ENCODE results near the gene EFCAB11. TPM values are rescaled to one million over a fixed set of nuclear protein-coding genes. Genes with fewer than 3 reads are reported as not detected.
A peak's percentile ranks its signal among the peaks of the same experiment; 100 is the strongest.

EFCAB11 gene
- polyA plus RNA-seq, 1 experiment, result 2.2 TPM

DNA sequence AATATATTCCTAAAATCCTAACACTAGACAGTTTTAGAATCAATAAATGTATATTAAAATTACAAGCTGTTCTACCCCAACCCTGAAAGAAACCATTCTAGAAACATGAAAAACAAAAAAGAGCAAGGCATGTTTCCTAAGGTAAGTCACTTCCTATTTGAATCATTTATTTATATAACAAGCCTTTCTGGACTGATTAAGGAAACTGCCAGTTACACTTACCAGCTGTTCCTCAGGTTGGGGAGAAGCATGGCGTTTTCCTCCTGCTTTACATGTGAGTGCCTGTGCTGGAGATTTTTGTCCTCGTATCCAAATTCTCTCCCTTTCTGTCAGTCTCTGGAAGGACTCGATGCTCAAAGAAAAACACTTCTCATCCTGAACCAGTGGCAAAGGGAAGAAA is 183.3 kb downstream of the EFCAB11 start:
- Histone ChIP-seq H3K4me3 (ENCODE audit: low read depth, low read length) (no peak overlapping the region), H3K36me3 (ENCODE audit: control insufficient read depth, insufficient read depth, low read length) (no peaks in the 10 kb centered on the region), H3K27me3 (ENCODE audit: control insufficient read depth, insufficient read depth, low read length) (no peaks in the 10 kb centered on the region)
- no peak for DNase-seq (ENCODE audit: low read depth)
- POLR2A ChIA-PET, result no interaction called here
- TF ChIP-seq, protein P1, sequence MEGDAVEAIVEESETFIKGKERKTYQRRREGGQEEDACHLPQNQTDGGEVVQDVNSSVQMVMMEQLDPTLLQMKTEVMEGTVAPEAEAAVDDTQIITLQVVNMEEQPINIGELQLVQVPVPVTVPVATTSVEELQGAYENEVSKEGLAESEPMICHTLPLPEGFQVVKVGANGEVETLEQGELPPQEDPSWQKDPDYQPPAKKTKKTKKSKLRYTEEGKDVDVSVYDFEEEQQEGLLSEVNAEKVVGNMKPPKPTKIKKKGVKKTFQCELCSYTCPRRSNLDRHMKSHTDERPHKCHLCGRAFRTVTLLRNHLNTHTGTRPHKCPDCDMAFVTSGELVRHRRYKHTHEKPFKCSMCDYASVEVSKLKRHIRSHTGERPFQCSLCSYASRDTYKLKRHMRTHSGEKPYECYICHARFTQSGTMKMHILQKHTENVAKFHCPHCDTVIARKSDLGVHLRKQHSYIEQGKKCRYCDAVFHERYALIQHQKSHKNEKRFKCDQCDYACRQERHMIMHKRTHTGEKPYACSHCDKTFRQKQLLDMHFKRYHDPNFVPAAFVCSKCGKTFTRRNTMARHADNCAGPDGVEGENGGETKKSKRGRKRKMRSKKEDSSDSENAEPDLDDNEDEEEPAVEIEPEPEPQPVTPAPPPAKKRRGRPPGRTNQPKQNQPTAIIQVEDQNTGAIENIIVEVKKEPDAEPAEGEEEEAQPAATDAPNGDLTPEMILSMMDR (IDR thresholded peaks at IDR 0.05; ENCODE audit: insufficient read depth, low read depth, low read length), result no peak
- CTCF ChIA-PET, result interaction anchor here (0.6 to 1.1 kb wide), 5 partner anchors 9 to 744 kb away, joined by 3 to 7 read pairs (median 3); no protein-coding TSS in a partner anchor

DNA sequence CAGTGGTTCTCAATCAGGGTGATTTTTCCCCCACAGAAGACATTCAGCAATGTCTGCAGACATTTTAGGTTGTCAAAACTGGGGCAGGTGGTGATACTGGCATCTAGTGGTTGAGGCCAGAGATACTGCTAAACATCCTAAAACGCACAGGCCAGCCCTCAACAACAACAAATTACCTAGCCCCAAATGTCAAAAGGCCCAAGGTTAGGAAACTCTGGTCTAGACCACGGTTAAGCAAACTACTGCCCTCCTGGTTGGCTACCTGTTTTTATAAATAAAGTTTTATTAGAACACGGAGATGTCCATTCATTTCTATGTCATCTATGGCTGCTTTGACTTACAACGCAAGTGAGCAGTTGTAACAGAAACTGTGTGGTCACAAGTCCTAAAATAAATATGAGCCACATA is 186.7 kb downstream of the EFCAB11 start:
- POLR2A ChIA-PET, result no interaction called here
- Histone ChIP-seq H3K4me3 (ENCODE audit: low read depth, low read length) (no peak overlapping the region), H3K36me3 (ENCODE audit: control insufficient read depth, insufficient read depth, low read length) (no peaks in the 10 kb centered on the region), H3K27me3 (ENCODE audit: control insufficient read depth, insufficient read depth, low read length) (no peaks in the 10 kb centered on the region)
- TF ChIP-seq, protein P1 (IDR thresholded peaks at IDR 0.05; ENCODE audit: insufficient read depth, low read depth, low read length), result peak; percentile 79
- CTCF ChIA-PET, result interaction anchor here (0.6 to 1.2 kb wide), 4 partner anchors 149 to 727 kb away, joined by 3 to 4 read pairs (median 4); no protein-coding TSS in a partner anchor
- no peak for DNase-seq (ENCODE audit: low read depth)

DNA sequence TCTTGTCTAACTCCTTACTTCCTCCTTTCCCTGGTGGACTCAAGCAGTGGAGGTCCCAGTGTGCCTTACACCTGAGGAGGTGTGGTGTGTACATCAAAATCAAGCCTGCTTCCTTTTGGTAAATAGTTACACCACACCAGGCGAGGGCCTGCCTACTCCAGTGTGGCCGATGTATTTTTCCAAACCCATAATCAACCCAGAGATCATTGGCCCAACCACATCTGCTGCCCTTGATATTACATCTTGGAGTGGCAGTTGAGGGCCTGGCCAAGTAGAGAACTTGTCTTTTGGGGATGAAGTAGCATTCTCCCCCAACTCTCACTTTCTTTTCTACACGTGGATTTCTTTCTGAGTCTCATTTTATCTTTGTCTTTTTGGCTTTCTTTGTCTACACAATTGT is 187.4 kb downstream of the EFCAB11 start:
- no peaks in the 10 kb centered on the region for H3K36me3 ChIP-seq (ENCODE audit: control insufficient read depth, insufficient read depth, low read length)
- H3K27me3 ChIP-seq (ENCODE audit: control insufficient read depth, insufficient read depth, low read length), result no peaks in the 10 kb centered on the region
- TF ChIP-seq, protein P1 (IDR thresholded peaks at IDR 0.05; ENCODE audit: insufficient read depth, low read depth, low read length), result no peak
- CTCF ChIA-PET, result interaction anchor here (0.6 to 1.2 kb wide), 3 partner anchors 149 to 726 kb away, joined by 3 to 4 read pairs (median 3); no protein-coding TSS in a partner anchor
- H3K4me3 ChIP-seq (ENCODE audit: low read depth, low read length), result no peak overlapping the region
- POLR2A ChIA-PET, result no interaction called here
- DNase-seq (ENCODE audit: low read depth), result no peak

DNA sequence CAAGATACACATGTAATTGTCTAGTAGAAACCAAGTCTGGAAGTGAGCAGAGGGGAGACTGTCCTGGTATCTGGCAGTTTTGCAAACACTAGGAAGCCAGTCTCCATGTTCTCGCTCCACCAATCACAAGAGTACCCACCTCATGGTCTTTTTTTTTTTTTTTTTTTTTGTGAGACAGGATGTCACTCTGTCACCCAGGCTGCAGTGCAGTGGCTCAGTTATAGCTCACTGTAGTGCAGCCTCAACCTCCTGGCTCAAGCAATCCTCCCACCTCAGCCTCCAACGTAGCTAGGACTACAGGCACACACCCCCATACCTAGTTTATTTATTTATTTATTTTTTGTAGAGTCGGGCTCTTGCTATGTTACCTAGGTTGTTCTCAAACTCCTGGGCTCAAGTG is 189.2 kb downstream of the EFCAB11 start:
- H3K4me3 ChIP-seq (ENCODE audit: low read depth, low read length), result no peak overlapping the region
- DNase-seq (ENCODE audit: low read depth), result no peak
- ChIA-PET CTCF (no interaction called here), POLR2A (interaction anchor here (0.6 kb wide), 1 partner anchor 350 kb away, joined by 16 read pairs; no protein-coding TSS in a partner anchor)
- H3K36me3 ChIP-seq (ENCODE audit: control insufficient read depth, insufficient read depth, low read length), result no peaks in the 10 kb centered on the region
- H3K27me3 ChIP-seq (ENCODE audit: control insufficient read depth, insufficient read depth, low read length), result no peaks in the 10 kb centered on the region
- TF ChIP-seq, protein P1 (IDR thresholded peaks at IDR 0.05; ENCODE audit: insufficient read depth, low read depth, low read length), result no peak

DNA sequence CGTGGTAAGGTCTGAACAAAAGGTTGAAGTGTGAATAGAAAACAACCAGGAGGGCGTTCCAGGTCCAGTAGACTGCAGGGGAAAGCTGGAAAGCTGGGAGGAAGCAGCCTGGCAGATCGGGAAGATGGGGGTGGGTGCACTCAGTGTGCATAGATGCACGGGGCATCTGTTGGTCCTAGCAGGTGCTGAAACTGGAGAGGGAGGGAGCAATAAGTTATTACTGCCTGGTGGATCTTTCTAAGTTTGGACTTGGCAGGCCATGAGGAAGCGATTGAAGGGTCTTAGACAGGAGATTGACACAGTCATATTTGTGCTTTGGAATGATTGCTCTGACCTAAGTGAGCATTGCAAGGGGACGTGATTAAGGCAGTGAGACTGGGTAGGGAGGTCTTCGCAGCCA is 194.4 kb downstream of the EFCAB11 start:
- no peak for DNase-seq (ENCODE audit: low read depth)
- no peaks in the 10 kb centered on the region for H3K36me3 ChIP-seq (ENCODE audit: control insufficient read depth, insufficient read depth, low read length)
- ChIA-PET POLR2A (no interaction called here), CTCF (no interaction called here)
- TF ChIP-seq, protein P1 (IDR thresholded peaks at IDR 0.05; ENCODE audit: insufficient read depth, low read depth, low read length), result no peak
- H3K4me3 ChIP-seq (ENCODE audit: low read depth, low read length), result no peak overlapping the region
- no peaks in the 10 kb centered on the region for H3K27me3 ChIP-seq (ENCODE audit: control insufficient read depth, insufficient read depth, low read length)
